GM06990 (cell line): ENCODE results near the gene RACGAP1.

ENCODE experiments used
- DNase-seq: peaks from one replicate; pipeline ENCODE4 v3.0.0-alpha.2; 2011; ENCODE audit not compliant: insufficient read length; ENCODE audit errors: extremely low read depth
- H3K27me3 ChIP-seq: replicated peaks from 2 replicates; pipeline ENCODE4 v1.6.0; 2011; ENCODE audit warnings: low read length; ENCODE audit not compliant: control insufficient read depth, insufficient read depth
- H3K36me3 ChIP-seq: 2 replicates; pipeline ENCODE4 v1.5.1; 2011; ENCODE audit warnings: low read length; ENCODE audit not compliant: control insufficient read depth, insufficient read depth
- H3K4me3 ChIP-seq: replicated peaks from 2 replicates; pipeline ENCODE4 v1.5.1; 2011; ENCODE audit warnings: low read depth, mild to moderate bottlenecking, control low read depth, low read length
- CTCF ChIP-seq: IDR thresholded peaks from 2 replicates; pipeline ENCODE4 v1.5.1; 2011; ENCODE audit warnings: low read length, control low read depth, mild to moderate bottlenecking, inconsistent platforms; ENCODE audit not compliant: insufficient read depth, poor library complexity, severe bottlenecking

Gene RACGAP1

GRCh38 chr12:49955899-49956662, 69.2 kb downstream of the RACGAP1 start:
- Histone ChIP-seq H3K27me3 (peaks cover 6% of the 10 kb centered on the region), H3K4me3 (no peak overlapping the region), H3K36me3 (no peaks in the 10 kb centered on the region)
- TF ChIP-seq CTCF = no peak
- no peak for DNase-seq

- DNase-seq = no peak
- no peaks in the 10 kb centered on the region for H3K36me3 ChIP-seq
- H3K4me3 ChIP-seq = no peak overlapping the region
- no peak for TF ChIP-seq CTCF
- peaks cover 4% of the 10 kb centered on the region for H3K27me3 ChIP-seq
Measured at GRCh38 chr12:49954863-49955830, 70.1 kb downstream of the RACGAP1 start.

GRCh38 chr12:49953961-49954846, 71.1 kb downstream of the RACGAP1 start:
- no peak for DNase-seq
- Histone ChIP-seq H3K36me3 (no peaks in the 10 kb centered on the region), H3K27me3 (peaks cover 6% of the 10 kb centered on the region), H3K4me3 (no peak overlapping the region)
- no peak for TF ChIP-seq CTCF

DNA sequence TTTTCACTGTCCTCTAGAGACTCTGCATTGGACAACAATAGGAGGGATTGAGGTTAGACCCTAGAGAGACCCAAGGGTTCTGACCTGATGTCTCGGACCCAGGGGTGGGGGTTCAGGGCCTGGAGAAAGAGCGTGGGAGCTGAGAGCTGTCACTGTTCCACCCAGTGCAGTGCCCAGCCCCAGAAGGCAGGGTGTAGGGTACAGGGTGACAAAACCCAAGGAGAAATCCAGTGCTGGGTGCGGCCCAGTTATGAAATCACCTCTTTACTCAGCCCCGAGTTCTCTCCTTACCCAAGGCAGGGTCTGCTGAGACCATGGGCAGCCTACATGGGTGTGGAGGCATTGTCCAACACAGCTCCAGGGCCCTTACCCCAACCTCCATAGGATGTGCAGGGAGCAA, 72.1 kb downstream of the RACGAP1 start:
- H3K4me3 ChIP-seq = no peak overlapping the region
- no peak for TF ChIP-seq CTCF
- H3K27me3 ChIP-seq = peaks cover 5% of the 10 kb centered on the region
- H3K36me3 ChIP-seq = no peaks in the 10 kb centered on the region
- DNase-seq = no peak

- H3K36me3 ChIP-seq = no peaks in the 10 kb centered on the region
- TF ChIP-seq CTCF = no peak
- no peak overlapping the region for H3K4me3 ChIP-seq
- no peak for DNase-seq
- H3K27me3 ChIP-seq = peaks cover 5% of the 10 kb centered on the region
Measured at GRCh38 chr12:49952391-49953055, 72.8 kb downstream of the RACGAP1 start.
